ENCODE results near the gene VGF.

GRCh38 chr7:101208794-101209193 lies 43.4 kb upstream of the VGF start:
- TF ChIP-seq CTCF (conservative IDR thresholded peaks at IDR 0.05 in 1 of 2, IDR thresholded peaks at IDR 0.05 in 1 of 2; ENCODE audit: extremely low read depth in 1 of 2, insufficient read depth in 1 of 2, low read depth in 1 of 2, low read length in 2 of 2) (no peak), EZH2 (IDR thresholded peaks at IDR 0.05; ENCODE audit: borderline replicate concordance, low read length) (no peak)
